GM13977 (cell line): Measurements from ENCODE around the gene TXNDC2.
"Not testable (repeated sequence)": the region's sequence is repeated elsewhere in the genome, so short reads cannot be mapped to it uniquely, and the experiment has no call there.

Experiments
- DNase-seq: peaks from one replicate; pipeline ENCODE4 v3.0.0; 2012; ENCODE audit warnings: low spot score
- CTCF ChIP-seq: IDR thresholded peaks from 2 replicates; pipeline ENCODE4 v1.5.1; 2012; ENCODE audit warnings: mild to moderate bottlenecking, control low read depth; ENCODE audit not compliant: insufficient read depth; ENCODE audit errors: extremely low read depth, missing control alignments
- in situ Hi-C: fragments of 300-500 bp; cut with MboI; formaldehyde crosslinking; loops from one replicate; pipeline ENCODE4 v1.12.0; 2022; ENCODE audit warnings: low sequenced_read_pairs, low pct_unique_long_range_greater_than_20kb, mixed read lengths, inconsistent platforms; ENCODE audit not compliant: unreplicated experiment

The TXNDC2 gene

GRCh38 chr18:9900699-9901098 is 14.9 kb downstream of the TXNDC2 start:
- in situ Hi-C loops: no loop called here
- no peak for DNase-seq
- TF ChIP-seq CTCF: no peak

GRCh38 chr18:9901377-9901776 is 15.6 kb downstream of the TXNDC2 start:
- no peak for DNase-seq
- no peak for TF ChIP-seq CTCF
- in situ Hi-C loops: no loop called here

GRCh38 chr18:9902264-9902663 is 16.5 kb downstream of the TXNDC2 start:
- DNase-seq, in situ Hi-C loops: not testable (repeated sequence)

GRCh38 chr18:9902832-9903231 is 17.1 kb downstream of the TXNDC2 start:
- in situ Hi-C loops: no loop called here
- DNase-seq: no peak
- no peak for TF ChIP-seq CTCF

GRCh38 chr18:9905401-9905922 is 19.7 kb downstream of the TXNDC2 start:
- in situ Hi-C loops: no loop called here
- no peak for TF ChIP-seq CTCF
- no peak for DNase-seq

GRCh38 chr18:9906481-9906880 is 20.7 kb downstream of the TXNDC2 start:
- no peak for TF ChIP-seq CTCF
- in situ Hi-C loops: no loop called here

GRCh38 chr18:9907867-9908266 is 22.1 kb downstream of the TXNDC2 start:
- in situ Hi-C loops: no loop called here
- no peak for DNase-seq
- no peak for TF ChIP-seq CTCF

More at GRCh38 chr18:9906481-9906880, 20.7 kb downstream of the TXNDC2 start:
- no peak for DNase-seq
